GM19438 (cell line): ENCODE measurements around the gene CHL1.

Experiments
- ATAC-seq: cut with Tn5 transposase; IDR thresholded peaks from one replicate; pipeline ENCODE4 v1.9.1; 2021; ENCODE audit warnings: low read depth; ENCODE audit not compliant: unreplicated experiment

CHL1 gene

DNA sequence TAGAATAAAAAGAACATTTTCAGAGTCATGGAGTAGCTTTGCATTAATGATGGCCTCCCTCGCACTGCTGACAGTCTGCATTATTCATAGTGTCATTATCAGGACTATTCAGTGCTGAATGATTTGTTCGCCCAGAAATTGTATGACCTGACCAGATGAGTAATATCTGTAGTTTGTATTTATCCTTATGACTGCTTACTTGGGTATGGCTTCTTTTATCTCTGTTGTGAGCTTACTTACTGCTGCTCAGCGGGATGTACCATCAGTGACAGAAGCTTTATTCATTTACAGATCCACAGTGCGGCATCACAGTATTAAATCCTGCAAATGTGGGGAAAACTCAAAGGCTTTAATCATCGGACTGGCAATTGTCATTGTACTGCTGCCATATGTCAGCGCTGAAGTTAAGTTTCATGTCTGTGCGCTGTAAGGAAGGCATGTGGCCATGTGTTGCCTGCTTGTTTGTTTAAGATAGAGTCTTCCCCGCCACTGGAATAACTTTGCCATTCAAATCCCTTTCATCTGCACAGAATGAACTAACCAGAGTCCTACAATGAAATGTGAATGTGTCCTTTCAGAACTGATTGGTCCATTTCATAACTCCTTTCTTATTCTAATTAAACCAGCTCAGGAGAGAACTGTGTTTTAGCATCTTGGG, 262.2 kb downstream of the CHL1 start:
- ATAC-seq, result no peak
